Suprapubic skin (tissue), 4 donors: Measurements from ENCODE around the gene SCUBE1.

ENCODE experiments used
- POLR2A ChIP-seq, 2 donors: fragments of 450-650 bp; IDR thresholded peaks; one replicate each; pipeline ENCODE4 v1.6.1; 2017; ENCODE audit warnings: antibody characterized with exemption in 2 of 2, mild to moderate bottlenecking in 2 of 2, moderate library complexity in 2 of 2
- POLR2AphosphoS5 ChIP-seq, 3 donors: sonication (generic); formaldehyde crosslinking; IDR thresholded peaks; one replicate each; pipeline ENCODE4 v1.6.1; 2017; ENCODE audit warnings: antibody characterized with exemption in 3 of 3
- TF ChIP-seq, protein P1 (sequence below), 2 donors: fragments of 200-600 bp in 1 of 2; fragments of 450-650 bp in 1 of 2; sonication (generic) in 1 of 2; IDR thresholded peaks; one replicate each; pipeline ENCODE4 v1.5.1; 2016 to 2019; ENCODE audit warnings: antibody characterized with exemption in 2 of 2, mild to moderate bottlenecking in 1 of 2, moderate library complexity in 1 of 2

DNA sequence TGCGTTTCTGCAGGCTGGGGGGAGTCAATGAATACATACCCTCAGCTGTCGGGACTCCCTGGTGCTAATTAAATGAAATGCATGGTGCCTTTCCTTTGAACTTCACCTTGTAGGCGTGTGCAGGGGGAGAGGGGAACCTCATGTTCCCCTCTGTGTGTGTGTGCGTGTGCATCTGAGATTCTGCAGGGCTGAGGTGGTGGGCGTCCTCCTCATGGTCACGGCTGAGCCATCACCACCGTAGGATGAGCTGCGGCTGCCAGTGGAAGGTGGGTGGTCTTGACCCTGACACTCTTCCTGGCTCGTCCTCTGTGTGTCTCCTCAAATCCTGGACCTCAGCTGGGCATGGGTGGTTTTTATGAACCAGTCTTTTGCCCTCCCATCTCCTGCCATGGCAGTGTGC, 103.2 kb downstream of the SCUBE1 start:
- TF ChIP-seq, protein P1, sequence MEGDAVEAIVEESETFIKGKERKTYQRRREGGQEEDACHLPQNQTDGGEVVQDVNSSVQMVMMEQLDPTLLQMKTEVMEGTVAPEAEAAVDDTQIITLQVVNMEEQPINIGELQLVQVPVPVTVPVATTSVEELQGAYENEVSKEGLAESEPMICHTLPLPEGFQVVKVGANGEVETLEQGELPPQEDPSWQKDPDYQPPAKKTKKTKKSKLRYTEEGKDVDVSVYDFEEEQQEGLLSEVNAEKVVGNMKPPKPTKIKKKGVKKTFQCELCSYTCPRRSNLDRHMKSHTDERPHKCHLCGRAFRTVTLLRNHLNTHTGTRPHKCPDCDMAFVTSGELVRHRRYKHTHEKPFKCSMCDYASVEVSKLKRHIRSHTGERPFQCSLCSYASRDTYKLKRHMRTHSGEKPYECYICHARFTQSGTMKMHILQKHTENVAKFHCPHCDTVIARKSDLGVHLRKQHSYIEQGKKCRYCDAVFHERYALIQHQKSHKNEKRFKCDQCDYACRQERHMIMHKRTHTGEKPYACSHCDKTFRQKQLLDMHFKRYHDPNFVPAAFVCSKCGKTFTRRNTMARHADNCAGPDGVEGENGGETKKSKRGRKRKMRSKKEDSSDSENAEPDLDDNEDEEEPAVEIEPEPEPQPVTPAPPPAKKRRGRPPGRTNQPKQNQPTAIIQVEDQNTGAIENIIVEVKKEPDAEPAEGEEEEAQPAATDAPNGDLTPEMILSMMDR (IDR thresholded peaks at IDR 0.05): no peak
- TF ChIP-seq POLR2AphosphoS5 (IDR thresholded peaks at IDR 0.05) (no peak), POLR2A (IDR thresholded peaks at IDR 0.05) (no peak)
